SK-N-SH treated with all-trans-retinoic acid at 6 μM for 48 hours (cell line): ENCODE measurements around the gene SMC1B.

Experiments used
- ARNTL ChIP-seq: fragments of 450-650 bp; formaldehyde crosslinking; IDR thresholded peaks from 2 replicates; pipeline ENCODE4 v1.5.0; 2020; ENCODE audit warnings: low read depth, mild to moderate bottlenecking, moderate library complexity, borderline replicate concordance
- GLIS3 ChIP-seq: fragments of 250-450 bp; sonication (Bioruptor Pico); IDR thresholded peaks from 2 replicates; pipeline ENCODE4 v1.5.0; 2020; ENCODE audit warnings: mild to moderate bottlenecking, moderate library complexity
- ZNF8 ChIP-seq: fragments of 450-650 bp; formaldehyde crosslinking; IDR thresholded peaks from 2 replicates; pipeline ENCODE4 v1.5.0; 2020; ENCODE audit warnings: mild to moderate bottlenecking, moderate library complexity
- TF ChIP-seq, protein P1 (sequence below): fragments of 250-450 bp; sonication (Bioruptor Pico); IDR thresholded peaks from 2 replicates; pipeline ENCODE4 v1.5.0; 2020; ENCODE audit warnings: mild to moderate bottlenecking, moderate library complexity

DNA sequence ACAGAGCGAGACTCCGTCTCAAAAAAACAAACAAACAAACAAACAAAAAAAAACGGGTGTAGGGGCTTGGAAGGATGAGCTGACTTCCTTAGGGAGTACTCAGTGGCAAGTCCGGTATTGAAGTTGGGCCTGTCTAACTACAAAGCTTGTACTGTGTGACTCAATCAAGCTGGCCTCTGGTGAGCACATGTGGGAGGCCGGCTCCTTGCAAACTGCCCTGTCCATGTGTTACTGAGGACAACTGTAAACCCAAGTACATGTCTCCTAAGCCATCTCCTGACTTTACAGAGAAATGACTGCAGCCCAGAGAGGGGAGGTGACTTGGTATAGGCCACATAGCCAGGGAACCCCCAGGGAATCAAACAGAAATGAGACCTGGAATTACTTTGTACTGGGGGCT lies 11.7 kb upstream of the SMC1B start:
- TF ChIP-seq GLIS3 (CRISPR knock-in tag) (no peak), ARNTL (CRISPR knock-in tag) (no peak), ZNF8 (CRISPR knock-in tag) (no peak)
- TF ChIP-seq, protein P1, sequence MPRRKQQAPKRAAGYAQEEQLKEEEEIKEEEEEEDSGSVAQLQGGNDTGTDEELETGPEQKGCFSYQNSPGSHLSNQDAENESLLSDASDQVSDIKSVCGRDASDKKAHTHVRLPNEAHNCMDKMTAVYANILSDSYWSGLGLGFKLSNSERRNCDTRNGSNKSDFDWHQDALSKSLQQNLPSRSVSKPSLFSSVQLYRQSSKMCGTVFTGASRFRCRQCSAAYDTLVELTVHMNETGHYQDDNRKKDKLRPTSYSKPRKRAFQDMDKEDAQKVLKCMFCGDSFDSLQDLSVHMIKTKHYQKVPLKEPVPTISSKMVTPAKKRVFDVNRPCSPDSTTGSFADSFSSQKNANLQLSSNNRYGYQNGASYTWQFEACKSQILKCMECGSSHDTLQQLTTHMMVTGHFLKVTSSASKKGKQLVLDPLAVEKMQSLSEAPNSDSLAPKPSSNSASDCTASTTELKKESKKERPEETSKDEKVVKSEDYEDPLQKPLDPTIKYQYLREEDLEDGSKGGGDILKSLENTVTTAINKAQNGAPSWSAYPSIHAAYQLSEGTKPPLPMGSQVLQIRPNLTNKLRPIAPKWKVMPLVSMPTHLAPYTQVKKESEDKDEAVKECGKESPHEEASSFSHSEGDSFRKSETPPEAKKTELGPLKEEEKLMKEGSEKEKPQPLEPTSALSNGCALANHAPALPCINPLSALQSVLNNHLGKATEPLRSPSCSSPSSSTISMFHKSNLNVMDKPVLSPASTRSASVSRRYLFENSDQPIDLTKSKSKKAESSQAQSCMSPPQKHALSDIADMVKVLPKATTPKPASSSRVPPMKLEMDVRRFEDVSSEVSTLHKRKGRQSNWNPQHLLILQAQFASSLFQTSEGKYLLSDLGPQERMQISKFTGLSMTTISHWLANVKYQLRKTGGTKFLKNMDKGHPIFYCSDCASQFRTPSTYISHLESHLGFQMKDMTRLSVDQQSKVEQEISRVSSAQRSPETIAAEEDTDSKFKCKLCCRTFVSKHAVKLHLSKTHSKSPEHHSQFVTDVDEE (CRISPR knock-in tag), result no peak
